GM23338 (cell line): ENCODE results near the gene TXNL4B. TPM values are rescaled to one million over a fixed set of nuclear protein-coding genes. Genes with fewer than 3 reads are reported as not detected.

ENCODE experiments used
- ATAC-seq: fragments of 200-7000 bp; cut with Tn5 transposase; 3 replicates; pipeline ENCODE4 v1.9.1; 2020
- DNase-seq: peaks from one replicate; pipeline ENCODE4 v3.0.0-alpha.2; 2015; ENCODE audit warnings: low spot score
- H2AFZ ChIP-seq: fragments of 200-600 bp; sonication (generic); 2 replicates; pipeline ENCODE4 v1.8.0; 2016; ENCODE audit warnings: antibody characterized with exemption, mild to moderate bottlenecking, moderate library complexity
- H3F3A ChIP-seq: fragments of 200-600 bp; sonication (generic); replicated peaks from 2 replicates; pipeline ENCODE4 v1.8.0; 2017; ENCODE audit warnings: antibody characterized with exemption, mixed run types, low read depth
- H3K27ac ChIP-seq: fragments of 200-600 bp; sonication (generic); 2 replicates; pipeline ENCODE4 v1.6.1; 2016; ENCODE audit warnings: low read depth
- H3K27me3 ChIP-seq: fragments of 200-600 bp; sonication (generic); 2 replicates; pipeline ENCODE4 v1.8.0; 2016; ENCODE audit warnings: mild to moderate bottlenecking, mixed run types, moderate library complexity; ENCODE audit not compliant: insufficient read depth
- H3K36me3 ChIP-seq: fragments of 200-600 bp; sonication (generic); 2 replicates; pipeline ENCODE4 v1.8.0; 2016; ENCODE audit warnings: mild to moderate bottlenecking; ENCODE audit not compliant: insufficient read depth
- H3K4me1 ChIP-seq: fragments of 200-600 bp; sonication (generic); 2 replicates; pipeline ENCODE4 v1.8.0; 2016; ENCODE audit warnings: mild to moderate bottlenecking, moderate library complexity; ENCODE audit not compliant: insufficient read depth
- H3K4me2 ChIP-seq: fragments of 200-600 bp; sonication (generic); 2 replicates; pipeline ENCODE4 v1.7.1; 2017; ENCODE audit warnings: mixed run types
- H3K4me3 ChIP-seq: fragments of 200-600 bp; sonication (generic); 2 replicates; pipeline ENCODE4 v1.6.1; 2016; ENCODE audit warnings: mixed run types
- H3K79me2 ChIP-seq: fragments of 200-600 bp; sonication (generic); replicated peaks from 2 replicates; pipeline ENCODE4 v1.8.0; 2017; ENCODE audit warnings: mild to moderate bottlenecking; ENCODE audit not compliant: insufficient read depth
- H3K9me2 ChIP-seq: fragments of 200-600 bp; sonication (generic); 2 replicates; pipeline ENCODE4 v1.8.0; 2017; ENCODE audit not compliant: insufficient read depth
- H4K20me1 ChIP-seq: fragments of 200-600 bp; sonication (generic); replicated peaks from 2 replicates; pipeline ENCODE4 v1.8.0; 2017; ENCODE audit warnings: mild to moderate bottlenecking; ENCODE audit not compliant: insufficient read depth
- H3K27ac Mint-ChIP-seq: 2 replicates; pipeline ENCODE4 v1.8.0; 2020; ENCODE audit warnings: inconsistent platforms, mild to moderate bottlenecking, moderate library complexity, mixed read lengths
- H3K27me3 Mint-ChIP-seq: 3 replicates; pipeline ENCODE4 v1.8.0; 2022; ENCODE audit warnings: low read depth, mild to moderate bottlenecking, moderate library complexity, mixed read lengths, inconsistent platforms; ENCODE audit not compliant: insufficient read depth, poor library complexity
- H3K36me3 Mint-ChIP-seq: 3 replicates; pipeline ENCODE4 v1.8.0; 2021; ENCODE audit warnings: low read depth, mild to moderate bottlenecking, inconsistent platforms, moderate library complexity, mixed read lengths
- H3K4me1 Mint-ChIP-seq: 3 replicates; pipeline ENCODE4 v1.8.0; 2020; ENCODE audit warnings: mild to moderate bottlenecking, inconsistent platforms, mixed read lengths
- H3K4me3 Mint-ChIP-seq: 3 replicates; pipeline ENCODE4 v1.8.0; 2021; ENCODE audit warnings: moderate library complexity, mild to moderate bottlenecking, inconsistent platforms, mixed read lengths
- H3K9me3 Mint-ChIP-seq: 3 replicates; pipeline ENCODE4 v1.8.0; 2020; ENCODE audit warnings: moderate library complexity, mild to moderate bottlenecking, inconsistent platforms, mixed read lengths
- CREB1 ChIP-seq: fragments of 250-450 bp; sonication (Bioruptor Pico); IDR thresholded peaks from 2 replicates; pipeline ENCODE4 v1.5.0; 2020; ENCODE audit warnings: low read depth, mild to moderate bottlenecking, moderate library complexity
- CTCF ChIP-seq, 2 experiments: fragments of 200-600 bp in 1 of 2; sonication (generic) in 1 of 2; conservative IDR thresholded peaks; 2 replicates each; pipeline versions ENCODE4 v1.5.1 to v1.6.1; 2016 to 2017; ENCODE audit warnings: antibody characterized with exemption in 2 of 2, low read depth in 2 of 2, mild to moderate bottlenecking in 2 of 2, moderate library complexity in 1 of 2
- JUNB ChIP-seq: IDR thresholded peaks from one replicate; pipeline ENCODE4 v1.6.1; 2016; ENCODE audit warnings: antibody characterized with exemption; ENCODE audit not compliant: unreplicated experiment
- NANOG ChIP-seq: IDR thresholded peaks from 2 replicates; pipeline ENCODE4 v1.6.1; 2016; ENCODE audit warnings: antibody characterized with exemption, borderline replicate concordance
- POLR2AphosphoS5 ChIP-seq: IDR thresholded peaks from 2 replicates; pipeline ENCODE4 v1.6.1; 2016; ENCODE audit warnings: antibody characterized with exemption, low read depth
- STAT1 ChIP-seq: IDR thresholded peaks from one replicate; pipeline ENCODE4 v1.6.1; 2016; ENCODE audit warnings: antibody characterized with exemption; ENCODE audit not compliant: unreplicated experiment
- ZNF114 ChIP-seq: fragments of 250-450 bp; sonication (Bioruptor Pico); IDR thresholded peaks from 2 replicates; pipeline ENCODE4 v1.5.0; 2020; ENCODE audit warnings: mild to moderate bottlenecking, moderate library complexity
- ZNF331 ChIP-seq: fragments of 250-450 bp; sonication (Bioruptor Pico); IDR thresholded peaks from 2 replicates; pipeline ENCODE4 v1.5.0; 2020; ENCODE audit warnings: low read depth, mild to moderate bottlenecking, moderate library complexity
- polyA plus RNA-seq: library from polyadenylated mRNA; unstranded; fragments of >200 nt; fragmentation: Nextera tagmentation; extraction: Ambion mirVana; gene quantifications from 2 replicates; pipeline ENCODE4 v1.2.1, GENCODE V29; 2016
- total RNA-seq: library from RNA; depleted of rRNA; stranded (reverse); fragments of >200 nt; shearing (Covaris generic); gene quantifications from 2 replicates; pipeline ENCODE4 v1.2.3, GENCODE V29; 2014
- TF ChIP-seq, protein P1 (sequence below): IDR thresholded peaks from 2 replicates; pipeline ENCODE4 v1.6.1; 2016; ENCODE audit warnings: antibody characterized with exemption
- TF ChIP-seq, protein P2 (sequence below): IDR thresholded peaks from one replicate; pipeline ENCODE4 v1.6.1; 2018; ENCODE audit warnings: antibody characterized with exemption; ENCODE audit not compliant: unreplicated experiment

Gene TXNL4B
- total and polyA plus RNA-seq, 2 experiments from 2014 or later = 3.7 to 8.9 TPM

GRCh38 chr16:72123426-72123825 lies 30.0 kb upstream of the TXNL4B start:
- Histone ChIP-seq H3K27me3 (no peaks in the 10 kb centered on the region), H4K20me1 (no peaks in the 10 kb centered on the region), H3F3A (no peaks in the 10 kb centered on the region), H3K79me2 (no peaks in the 10 kb centered on the region), H3K9me2 (no peaks in the 10 kb centered on the region), H2AFZ (no peak overlapping the region), H3K27ac (no peak overlapping the region), H3K4me1 (no peaks in the 10 kb centered on the region; the same call in 1 of the 2 replicates), H3K36me3 (no peaks in the 10 kb centered on the region), H3K4me2 (no peak overlapping the region), H3K4me3 (no peak overlapping the region)
- DNase-seq = no peak
- H3K27ac Mint-ChIP-seq = no peak overlapping the region; the same call in 1 of the 2 replicates
- no peak overlapping the region for H3K4me3 Mint-ChIP-seq
- H3K4me1 Mint-ChIP-seq = peaks cover 13% of the 10 kb centered on the region
- no peak for TF ChIP-seq NANOG
- TF ChIP-seq, protein P1, sequence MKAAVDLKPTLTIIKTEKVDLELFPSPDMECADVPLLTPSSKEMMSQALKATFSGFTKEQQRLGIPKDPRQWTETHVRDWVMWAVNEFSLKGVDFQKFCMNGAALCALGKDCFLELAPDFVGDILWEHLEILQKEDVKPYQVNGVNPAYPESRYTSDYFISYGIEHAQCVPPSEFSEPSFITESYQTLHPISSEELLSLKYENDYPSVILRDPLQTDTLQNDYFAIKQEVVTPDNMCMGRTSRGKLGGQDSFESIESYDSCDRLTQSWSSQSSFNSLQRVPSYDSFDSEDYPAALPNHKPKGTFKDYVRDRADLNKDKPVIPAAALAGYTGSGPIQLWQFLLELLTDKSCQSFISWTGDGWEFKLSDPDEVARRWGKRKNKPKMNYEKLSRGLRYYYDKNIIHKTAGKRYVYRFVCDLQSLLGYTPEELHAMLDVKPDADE = no peak
- no peak for TF ChIP-seq ZNF331 (CRISPR knock-in tag)
- TF ChIP-seq CTCF (conservative IDR thresholded peaks at IDR 0.05; ENCODE audit: low read depth in 2 of 2) = no peak
- peaks cover 11% of the 10 kb centered on the region for H3K27me3 Mint-ChIP-seq
- H3K36me3 Mint-ChIP-seq = no peaks in the 10 kb centered on the region
- no peaks in the 10 kb centered on the region for H3K9me3 Mint-ChIP-seq
- no peak for ATAC-seq

DNA sequence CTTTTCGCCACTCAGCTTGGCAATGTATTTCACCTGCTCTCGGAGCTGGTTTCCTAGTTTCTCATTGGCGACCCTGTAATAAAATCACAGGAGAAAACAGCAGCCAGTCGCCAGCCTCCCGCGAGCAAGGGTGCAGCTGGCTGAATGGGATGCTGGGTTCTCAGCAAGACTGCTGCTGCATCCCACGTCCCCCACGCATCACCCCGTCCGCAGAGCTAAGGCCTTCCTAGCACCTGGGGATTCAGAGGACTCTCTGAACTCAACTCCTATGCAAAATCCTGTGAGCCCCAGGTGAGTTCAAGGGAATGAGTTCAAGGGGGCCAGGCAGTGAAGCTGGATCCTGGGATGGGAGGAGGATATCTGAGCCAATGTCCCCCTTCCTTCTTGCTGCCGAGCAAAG lies 29.5 kb upstream of the TXNL4B start:
- ATAC-seq = no peak
- no peak for TF ChIP-seq POLR2AphosphoS5
- no peak for TF ChIP-seq STAT1
- TF ChIP-seq CREB1 (CRISPR knock-in tag) = no peak
- TF ChIP-seq, protein P1 = no peak
- no peak for TF ChIP-seq ZNF114 (CRISPR knock-in tag)
- TF ChIP-seq, protein P2, sequence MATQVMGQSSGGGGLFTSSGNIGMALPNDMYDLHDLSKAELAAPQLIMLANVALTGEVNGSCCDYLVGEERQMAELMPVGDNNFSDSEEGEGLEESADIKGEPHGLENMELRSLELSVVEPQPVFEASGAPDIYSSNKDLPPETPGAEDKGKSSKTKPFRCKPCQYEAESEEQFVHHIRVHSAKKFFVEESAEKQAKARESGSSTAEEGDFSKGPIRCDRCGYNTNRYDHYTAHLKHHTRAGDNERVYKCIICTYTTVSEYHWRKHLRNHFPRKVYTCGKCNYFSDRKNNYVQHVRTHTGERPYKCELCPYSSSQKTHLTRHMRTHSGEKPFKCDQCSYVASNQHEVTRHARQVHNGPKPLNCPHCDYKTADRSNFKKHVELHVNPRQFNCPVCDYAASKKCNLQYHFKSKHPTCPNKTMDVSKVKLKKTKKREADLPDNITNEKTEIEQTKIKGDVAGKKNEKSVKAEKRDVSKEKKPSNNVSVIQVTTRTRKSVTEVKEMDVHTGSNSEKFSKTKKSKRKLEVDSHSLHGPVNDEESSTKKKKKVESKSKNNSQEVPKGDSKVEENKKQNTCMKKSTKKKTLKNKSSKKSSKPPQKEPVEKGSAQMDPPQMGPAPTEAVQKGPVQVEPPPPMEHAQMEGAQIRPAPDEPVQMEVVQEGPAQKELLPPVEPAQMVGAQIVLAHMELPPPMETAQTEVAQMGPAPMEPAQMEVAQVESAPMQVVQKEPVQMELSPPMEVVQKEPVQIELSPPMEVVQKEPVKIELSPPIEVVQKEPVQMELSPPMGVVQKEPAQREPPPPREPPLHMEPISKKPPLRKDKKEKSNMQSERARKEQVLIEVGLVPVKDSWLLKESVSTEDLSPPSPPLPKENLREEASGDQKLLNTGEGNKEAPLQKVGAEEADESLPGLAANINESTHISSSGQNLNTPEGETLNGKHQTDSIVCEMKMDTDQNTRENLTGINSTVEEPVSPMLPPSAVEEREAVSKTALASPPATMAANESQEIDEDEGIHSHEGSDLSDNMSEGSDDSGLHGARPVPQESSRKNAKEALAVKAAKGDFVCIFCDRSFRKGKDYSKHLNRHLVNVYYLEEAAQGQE = no peak
- no peak for TF ChIP-seq CTCF (conservative IDR thresholded peaks at IDR 0.05; ENCODE audit: low read depth in 2 of 2)
- no peak for TF ChIP-seq ZNF331 (CRISPR knock-in tag)
- TF ChIP-seq JUNB = no peak

More for the DNA sequence above, 29.5 kb upstream of the TXNL4B start:
- no peak overlapping the region for H3K27ac ChIP-seq
- no peaks in the 10 kb centered on the region for H3F3A ChIP-seq
- no peak overlapping the region for H3K4me3 ChIP-seq
- H3K27ac Mint-ChIP-seq = no peak overlapping the region; the same call in 1 of the 2 replicates
- no peaks in the 10 kb centered on the region; the same call in 1 of the 2 replicates for H3K4me1 ChIP-seq
- no peaks in the 10 kb centered on the region for H3K36me3 ChIP-seq
- H3K9me2 ChIP-seq = no peaks in the 10 kb centered on the region
- H3K79me2 ChIP-seq = no peaks in the 10 kb centered on the region
- H3K4me1 Mint-ChIP-seq = peaks cover 13% of the 10 kb centered on the region
- H3K27me3 ChIP-seq = no peaks in the 10 kb centered on the region
- H3K36me3 Mint-ChIP-seq = no peaks in the 10 kb centered on the region
- no peak overlapping the region for H3K4me3 Mint-ChIP-seq
- no peak overlapping the region for H2AFZ ChIP-seq
- no peak overlapping the region for H3K4me2 ChIP-seq
- no peaks in the 10 kb centered on the region for H3K9me3 Mint-ChIP-seq
- H4K20me1 ChIP-seq = no peaks in the 10 kb centered on the region
- no peak for DNase-seq
- H3K27me3 Mint-ChIP-seq = peaks cover 7% of the 10 kb centered on the region
